DMS 273 treated with DMSO at 0.1 percent for 48 hours (cell line): ENCODE measurements around the gene AMER2.
"Not testable (repeated sequence)": the region's sequence is repeated elsewhere in the genome, so short reads cannot be mapped to it uniquely, and the experiment has no call there.

ENCODE experiments used
- DNase-seq: peaks from one replicate; lab custom pipeline; 2025; lab: John Stamatoyannopoulos, UW

AMER2 gene

DNA sequence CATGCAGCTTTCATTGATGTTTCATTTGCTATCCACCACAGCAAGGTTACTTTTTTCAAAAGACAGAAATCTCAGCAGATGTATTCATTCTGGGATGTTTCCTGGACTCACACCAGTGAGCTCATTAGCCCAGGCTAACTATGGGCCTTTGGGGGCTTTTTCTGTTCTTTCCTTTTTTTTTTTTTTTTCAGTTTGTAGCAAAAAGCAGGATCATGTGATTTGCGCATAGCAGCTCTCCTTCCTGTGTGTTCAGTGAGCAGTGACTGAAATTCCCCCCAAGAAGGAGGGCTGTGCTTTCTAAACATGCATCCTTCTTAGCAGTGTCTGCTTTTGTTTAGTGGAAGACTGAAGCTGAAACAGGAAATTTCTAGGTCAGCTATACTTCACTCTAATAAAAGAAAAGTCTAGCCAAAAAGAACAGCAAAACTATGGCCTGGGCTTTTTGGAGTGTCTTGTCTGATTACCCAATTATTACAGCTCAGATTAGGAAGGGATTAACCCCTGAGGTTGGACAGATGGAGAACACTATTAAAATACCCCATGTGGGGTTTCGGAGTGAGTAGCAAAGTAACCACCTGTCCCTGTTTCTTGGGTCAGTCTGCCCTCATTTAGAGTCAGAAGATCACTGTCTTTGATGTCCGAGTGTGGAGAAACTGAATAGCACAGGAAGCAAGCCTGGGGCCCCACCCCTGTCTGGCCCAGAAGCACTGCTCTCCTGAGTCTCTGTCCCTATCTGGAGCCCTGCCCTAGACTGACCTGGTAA lies 8.9 kb upstream of the AMER2 start:
- DNase-seq: peak; percentile 43

DNA sequence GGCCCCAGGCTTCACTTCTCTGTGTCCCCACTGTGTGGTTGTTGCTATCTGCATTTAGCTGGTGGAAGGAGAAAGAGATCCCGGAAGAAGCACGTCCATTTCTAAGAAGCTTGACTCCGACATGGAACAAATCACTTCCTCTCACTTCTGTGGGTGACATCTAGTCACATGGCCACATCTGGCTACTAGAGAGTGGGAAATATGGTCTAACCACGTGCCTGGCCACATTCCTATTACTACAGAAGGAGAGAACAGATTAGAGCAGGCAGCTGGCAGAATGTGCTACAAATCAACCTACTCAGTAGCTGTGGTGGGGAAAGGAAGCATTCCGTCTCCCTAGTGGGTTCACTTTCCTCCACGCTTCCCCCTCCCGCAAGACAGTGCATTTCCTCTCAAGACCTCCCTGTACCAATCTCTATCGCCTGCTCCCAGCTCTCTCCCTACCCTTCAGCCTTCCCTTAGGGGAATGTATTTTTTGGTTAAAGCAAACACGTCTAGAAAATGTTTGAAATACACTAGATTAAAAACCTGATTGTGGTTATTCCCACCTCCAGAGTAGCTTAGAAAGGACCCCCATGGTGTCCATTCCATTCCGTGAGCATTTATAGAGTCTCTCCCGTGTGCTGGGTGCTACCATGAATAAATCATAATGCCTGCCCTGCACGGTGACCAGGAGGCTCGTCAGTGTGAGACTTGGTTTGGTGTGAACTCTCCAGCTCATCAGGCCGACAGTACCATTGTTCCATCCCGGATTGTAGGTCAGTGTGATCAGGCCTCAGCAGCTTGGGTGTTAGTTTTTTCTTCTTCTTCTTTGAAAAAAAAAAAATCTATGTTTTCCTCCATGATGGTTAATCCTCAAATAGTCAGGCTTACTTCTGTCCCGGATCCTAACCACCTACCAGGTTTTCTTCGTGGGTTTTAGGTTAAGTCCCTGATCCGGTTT lies 8.0 kb upstream of the AMER2 start:
- no peak for DNase-seq

DNA sequence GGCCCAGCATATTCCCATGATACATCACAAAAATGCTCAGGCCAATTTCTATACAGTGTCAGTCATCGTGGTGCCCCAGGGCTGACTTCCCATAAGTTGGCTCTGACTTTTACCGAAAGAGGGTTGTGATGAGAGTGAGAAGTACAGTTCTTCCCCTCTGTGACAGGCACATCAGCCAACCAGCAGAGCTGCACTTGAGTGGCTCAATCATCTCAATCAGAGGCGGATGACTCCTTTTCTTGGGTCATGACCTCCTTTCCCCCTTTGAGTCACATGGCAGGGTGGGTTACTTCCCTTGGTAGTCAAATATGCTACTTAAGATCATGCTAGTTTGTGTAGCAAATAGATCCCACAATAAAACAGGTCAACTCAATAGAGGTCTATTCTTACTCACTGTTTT lies 6.9 kb upstream of the AMER2 start:
- no peak for DNase-seq

DNA sequence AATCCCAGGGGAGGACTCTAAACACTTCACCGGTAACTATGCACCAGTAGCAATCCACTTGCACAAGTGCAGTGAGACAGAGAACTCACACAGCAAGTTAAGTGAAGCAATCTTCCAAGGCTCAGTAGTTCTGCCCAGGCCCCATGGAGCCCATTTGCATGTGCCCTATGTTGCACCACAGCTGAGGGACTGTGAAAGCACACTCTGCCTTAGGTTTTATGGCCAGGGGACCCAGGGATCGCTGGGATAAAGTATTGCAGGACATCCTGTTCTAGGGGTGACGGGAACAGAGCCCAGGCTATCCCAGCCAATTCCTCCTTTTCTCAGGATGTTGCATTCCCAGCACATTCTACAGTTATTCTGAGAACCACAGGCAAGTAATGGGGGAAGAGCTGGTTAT lies 6.0 kb upstream of the AMER2 start:
- DNase-seq: no peak

DNA sequence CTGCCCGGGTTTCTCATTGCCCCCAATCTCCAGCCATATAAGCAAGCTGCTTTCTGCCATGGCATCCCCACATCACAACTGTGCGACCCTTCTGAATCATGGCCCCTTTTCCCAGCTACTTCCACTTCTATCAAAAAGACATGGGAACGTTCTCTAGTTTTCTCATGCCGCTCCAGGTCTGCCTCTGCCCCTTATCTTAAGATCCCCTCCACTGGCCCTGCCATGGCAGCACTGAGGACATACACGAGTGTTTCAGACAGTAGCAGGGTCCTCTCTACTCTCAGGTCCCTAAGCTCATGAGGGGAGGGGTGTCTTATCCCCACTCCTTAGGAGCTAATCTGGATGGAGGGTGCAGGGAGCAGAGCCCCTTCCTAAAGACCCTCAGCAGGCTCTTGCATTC lies 5.5 kb upstream of the AMER2 start:
- DNase-seq: no peak

DNA sequence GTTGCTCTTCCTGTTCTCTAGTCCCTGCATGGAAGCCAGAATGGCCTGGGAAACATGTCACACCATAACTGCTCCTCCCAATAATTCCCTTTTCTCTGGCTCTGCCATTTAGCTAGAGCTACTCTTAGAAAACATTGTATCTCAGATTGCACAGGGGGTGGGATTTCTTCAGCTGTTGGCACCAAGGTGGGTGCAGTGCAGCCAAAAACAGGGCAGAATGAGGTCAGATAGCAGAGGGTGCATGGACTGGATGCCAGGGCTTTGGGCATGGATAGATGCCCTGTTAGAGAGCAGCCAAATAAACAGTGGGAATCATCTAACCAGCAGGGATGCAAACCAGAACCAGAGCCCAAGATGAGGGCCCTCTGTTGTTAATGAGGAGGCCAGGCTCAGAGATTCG lies 4.9 kb upstream of the AMER2 start:
- DNase-seq: no peak

DNA sequence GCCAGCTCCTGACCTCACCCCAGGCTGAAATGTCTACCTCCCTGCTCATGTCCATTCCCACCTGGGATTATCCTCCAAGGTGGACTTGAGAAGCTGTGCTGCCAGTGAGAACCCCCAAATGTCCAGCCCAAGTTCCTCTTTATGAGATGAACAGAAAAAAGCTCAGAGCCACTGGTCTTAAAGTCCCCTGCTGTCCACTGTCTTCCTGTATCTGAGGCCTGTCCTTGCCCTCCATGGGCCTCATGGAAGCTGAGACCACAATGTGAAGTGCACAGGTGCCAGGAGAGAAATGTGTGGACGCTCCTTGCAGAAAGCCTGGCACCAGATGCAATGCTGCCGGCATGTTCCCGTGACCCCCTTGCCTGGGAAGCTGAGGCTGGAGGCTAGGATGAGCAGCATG lies 3.3 kb upstream of the AMER2 start:
- DNase-seq: no peak

DNA sequence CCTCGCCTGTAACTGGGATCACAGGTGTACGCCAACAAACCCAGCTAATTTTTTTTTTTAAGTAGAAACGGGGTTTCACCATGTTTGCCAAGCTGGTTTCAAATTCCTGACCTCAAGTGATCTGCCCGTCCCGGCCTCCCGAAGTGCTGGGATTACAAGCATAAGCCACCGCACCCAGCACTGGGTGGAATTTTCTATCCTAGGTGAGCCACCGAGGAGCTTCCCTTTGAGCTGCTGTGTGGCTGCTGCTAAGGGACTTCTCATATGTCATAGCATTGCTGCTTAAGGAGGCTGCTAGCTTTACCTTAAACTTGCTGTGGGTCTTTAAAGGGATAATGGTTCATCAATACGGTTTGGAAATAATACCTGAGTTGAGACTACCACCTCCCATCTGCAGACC lies 2.9 kb upstream of the AMER2 start:
- no peak for DNase-seq

DNA sequence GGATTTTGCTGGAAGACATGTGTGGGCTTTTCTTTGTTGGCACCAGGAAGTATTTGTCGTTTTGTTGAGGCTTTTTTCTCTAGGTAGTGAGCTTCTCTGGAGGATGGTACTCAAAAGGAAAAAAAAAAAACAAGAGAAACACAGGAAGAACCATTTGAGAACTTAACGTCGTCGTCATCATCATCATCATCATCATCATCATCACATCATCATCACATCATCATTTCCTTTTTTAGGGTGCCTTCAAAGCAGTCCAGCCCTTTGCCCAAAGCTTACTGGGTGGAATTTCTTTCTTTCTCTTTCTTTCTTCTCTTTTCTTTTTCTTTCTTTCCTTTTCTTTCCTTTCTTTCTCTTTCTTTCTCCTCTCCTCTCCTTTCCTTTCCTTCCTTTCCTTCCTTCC lies 2.2 kb upstream of the AMER2 start:
- DNase-seq: no peak

DNA sequence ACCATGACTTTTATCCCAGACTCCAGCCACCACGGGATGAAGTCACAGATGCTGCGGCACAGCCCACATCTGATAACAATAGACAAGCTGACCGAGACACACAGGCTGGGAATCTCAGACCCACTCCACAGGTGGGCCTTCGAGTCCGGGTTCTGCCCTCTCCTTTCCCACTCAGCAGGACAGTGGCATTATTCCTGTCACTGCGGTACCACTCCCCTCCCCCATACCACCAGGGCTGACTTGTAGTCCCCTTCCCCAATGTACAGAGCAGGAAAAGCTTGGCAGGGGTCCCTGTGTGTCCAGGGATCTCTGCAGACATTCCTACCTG lies 179 bp upstream of the AMER2 start:
- DNase-seq: no peak

DNA sequence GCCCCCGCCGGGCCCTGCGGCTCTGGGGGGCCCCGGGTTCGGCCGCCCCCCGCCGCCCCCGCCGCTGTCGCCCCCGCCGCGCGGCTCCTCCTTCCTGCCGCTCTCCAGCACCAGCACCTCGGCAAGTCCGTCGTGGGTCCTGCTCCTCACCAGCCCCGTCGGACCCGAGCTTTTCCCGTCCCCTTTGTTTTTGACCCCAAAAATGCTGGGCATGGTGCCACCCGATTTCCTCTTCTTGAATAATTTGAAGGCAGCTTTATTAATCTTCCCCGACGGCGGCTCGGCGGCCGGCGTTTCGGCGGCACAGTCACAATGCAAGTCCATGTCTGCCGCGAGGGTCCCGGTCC lies 945 bp downstream of the AMER2 start:
- DNase-seq: no peak

DNA sequence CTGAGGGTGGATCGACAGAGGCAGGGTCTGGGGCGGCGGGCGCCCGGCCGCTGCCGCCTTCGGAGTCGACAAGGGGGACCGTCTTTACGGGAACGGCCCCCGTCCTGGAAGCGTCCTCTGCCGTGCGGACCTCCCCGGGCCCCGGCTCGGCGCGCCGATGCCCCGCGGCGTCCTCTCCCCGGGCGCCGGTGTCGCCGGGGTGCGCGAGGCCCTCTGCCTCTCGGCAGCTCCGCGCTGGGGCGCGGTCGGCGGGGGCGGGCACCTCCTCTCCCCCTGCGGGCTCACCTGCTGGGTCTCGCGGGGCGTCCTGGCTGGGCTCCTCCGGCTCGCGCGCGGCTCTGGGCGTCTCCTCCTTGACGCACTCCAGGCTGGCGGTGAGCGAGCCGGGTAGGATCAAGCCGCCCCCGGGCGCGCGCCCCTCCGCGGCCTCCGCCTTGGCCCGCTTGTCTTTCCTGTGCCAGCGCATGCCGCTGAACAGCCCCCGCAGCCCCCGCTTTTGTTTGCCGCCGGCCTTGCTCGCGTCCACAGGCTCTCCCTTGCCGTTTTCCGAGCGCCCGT lies 1.5 kb downstream of the AMER2 start:
- DNase-seq: no peak

DNA sequence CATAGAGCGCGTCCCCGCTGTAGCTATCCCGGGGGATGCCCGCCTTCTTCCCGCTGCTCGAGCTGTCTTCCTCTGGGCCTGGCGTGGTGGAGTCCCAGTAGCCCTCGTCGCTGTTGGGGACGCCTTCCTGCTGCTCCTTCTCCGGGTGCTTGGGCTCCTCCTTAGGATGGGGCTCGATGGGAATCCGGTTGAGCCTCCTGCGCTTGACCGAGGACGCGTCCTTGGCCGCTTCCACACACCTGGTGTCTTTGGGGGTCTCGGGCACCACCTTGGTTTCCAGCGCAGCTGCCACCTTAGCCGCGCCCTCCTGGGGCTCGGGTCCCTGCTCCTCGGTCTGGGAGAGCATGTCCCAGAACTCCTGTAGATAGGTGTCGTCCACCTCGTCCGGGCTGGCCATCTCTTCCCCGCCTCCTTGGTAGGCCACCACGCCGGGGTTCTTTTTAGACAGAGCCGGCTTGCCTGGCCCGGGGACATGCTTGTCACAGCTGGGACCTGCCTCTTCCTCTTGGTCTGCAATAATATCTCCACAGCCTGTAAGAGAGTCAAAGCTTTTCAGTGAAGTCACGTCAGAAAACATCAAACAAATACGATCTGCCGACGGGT lies 2.0 kb downstream of the AMER2 start:
- DNase-seq: no peak

DNA sequence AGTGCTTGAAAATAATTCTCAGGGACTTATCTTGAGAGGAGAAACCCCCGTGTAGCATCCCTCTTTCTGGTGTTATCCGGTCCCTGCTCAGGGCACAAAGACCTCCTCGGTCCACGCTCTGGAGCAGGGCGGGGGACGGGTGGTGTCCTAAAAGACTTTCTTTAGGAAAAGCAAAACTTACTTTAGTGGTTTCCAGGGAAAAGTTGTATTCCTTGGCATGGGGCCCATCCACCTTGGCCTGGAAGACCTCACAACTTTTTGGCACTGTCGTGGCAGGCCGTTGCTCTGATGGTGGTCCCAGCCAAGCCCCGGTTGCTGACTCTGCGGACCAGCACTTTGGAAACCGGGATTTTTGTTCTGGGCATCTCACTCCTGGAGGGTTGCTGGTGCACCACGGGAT lies 2.7 kb downstream of the AMER2 start:
- no peak for DNase-seq

DNA sequence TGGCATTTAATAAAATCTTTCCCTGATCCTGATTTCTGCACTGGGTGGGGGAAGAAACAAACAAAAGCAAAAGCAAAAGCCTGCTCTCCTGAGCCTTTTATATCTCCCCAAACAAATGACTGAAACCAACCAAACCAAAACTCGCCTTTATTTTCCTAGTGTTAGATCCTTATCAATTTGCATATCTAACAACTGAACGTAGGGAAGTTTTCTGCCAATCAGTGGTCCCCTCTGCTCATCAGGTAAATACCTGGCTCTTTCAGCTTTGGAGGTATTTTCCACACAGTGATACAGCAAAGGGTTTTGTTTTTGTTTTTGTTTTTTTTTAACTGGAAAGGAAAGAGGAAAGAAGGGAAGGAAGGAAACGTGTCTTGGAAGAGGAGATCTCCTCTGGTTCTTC lies 3.3 kb downstream of the AMER2 start:
- DNase-seq: no peak

DNA sequence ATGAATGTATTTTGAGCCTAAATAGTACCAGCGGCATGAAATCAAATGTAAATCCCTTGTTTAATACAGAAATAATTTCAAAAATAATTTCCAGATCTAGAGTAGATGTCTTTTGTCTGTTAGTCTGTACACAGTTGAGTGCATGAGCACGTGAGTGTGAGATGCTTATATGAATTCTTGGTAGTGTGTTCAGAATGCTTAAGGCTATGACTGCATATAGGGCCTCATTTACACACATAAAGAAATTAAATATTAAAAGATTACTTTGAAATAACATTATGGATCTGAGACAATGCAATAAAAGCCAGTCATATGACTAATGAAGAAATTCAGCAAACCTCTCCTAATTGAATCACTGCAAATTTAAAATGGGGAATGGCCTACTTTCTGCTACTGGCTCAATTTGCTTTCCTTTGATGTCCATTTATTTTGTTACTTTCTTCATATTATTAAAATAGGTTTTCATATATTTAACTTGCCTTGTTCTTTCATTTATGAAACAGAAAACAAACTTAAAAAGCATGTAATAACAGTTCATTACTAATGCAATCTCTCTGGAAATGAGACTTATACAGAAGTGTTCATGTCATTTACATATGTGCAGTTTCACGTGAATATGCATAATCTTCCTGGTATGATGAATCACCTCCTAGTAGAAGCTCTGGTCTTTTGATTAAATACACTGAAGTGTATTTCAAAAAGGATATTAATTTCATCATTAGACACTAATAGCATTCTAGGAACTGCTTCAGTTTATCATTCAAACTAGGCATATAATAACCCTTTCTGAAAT lies 4.5 kb downstream of the AMER2 start:
- no peak for DNase-seq

DNA sequence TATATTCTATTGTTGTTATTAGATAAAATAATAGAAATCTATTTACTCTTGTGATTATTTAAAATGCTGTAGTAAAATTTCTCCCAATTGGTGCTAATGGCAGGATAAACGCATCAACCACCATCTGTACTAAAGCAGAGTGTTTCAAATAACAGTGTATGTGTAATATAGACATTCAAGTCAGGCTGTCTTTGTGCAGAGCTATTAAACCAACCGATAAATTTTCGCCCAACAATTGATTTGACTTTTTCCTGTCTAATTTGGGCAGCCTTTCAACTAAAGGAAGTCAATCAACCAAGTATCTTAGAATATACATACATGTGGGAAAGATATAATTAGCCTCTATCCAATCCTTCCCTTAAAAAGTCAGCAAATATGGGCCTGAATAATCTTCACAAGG lies 5.8 kb downstream of the AMER2 start:
- no peak for DNase-seq

DNA sequence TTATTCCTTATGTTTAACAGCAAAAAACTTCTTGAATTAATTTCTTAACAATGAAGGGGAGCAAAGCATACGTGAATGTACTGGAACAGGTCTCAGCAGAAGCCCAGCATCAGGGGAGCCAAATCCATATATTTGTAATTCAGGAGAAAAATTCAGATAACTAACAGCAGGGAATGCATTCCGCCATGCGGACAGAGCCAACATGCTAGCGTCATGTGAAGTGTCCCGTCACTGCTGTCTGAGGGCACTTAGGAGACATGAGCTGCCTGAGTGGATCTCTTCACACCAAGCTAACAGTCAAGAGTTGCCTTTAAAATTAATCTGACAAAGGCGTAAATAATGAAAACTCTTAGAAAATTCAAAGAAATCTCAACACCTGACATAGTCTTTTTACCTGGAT lies 6.4 kb downstream of the AMER2 start:
- DNase-seq: no peak

DNA sequence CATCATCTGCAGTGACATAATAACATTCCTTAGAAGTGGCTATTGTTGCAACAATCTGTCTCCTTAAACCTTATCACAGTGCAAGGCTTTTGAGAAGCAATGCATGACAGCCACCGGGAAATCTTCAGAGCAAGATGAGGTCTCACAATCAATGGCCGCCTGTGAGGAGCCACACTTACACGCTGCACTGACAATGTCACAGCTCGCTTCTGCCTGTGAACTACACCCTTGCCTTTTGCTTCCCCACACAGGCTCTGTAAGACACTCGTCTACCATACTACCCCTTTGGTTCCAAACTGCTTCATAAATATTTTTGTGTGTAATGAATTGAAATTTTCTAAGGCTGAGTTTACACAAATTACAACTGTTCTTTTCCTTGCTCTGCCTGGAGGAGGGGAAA lies 6.9 kb downstream of the AMER2 start:
- not testable (repeated sequence) for DNase-seq

DNA sequence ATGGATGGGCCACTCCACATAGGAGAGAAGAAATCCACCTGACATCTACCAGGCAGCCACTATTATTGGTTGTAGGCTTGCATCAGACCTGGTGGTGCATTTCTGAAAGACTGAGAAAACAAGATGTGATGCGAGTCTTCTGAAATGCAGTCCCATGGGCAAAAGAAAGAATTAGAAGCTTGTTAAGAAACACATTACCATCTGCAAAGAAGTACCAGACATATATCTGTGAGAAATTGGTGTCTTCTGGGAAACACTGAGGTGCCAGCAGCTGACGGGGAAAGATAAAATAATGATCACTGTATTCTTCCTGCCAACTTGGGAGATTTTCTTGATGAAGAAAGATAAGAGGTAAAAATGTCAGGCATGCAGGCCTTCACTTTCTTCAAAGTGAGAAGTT lies 14.4 kb downstream of the AMER2 start:
- DNase-seq: no peak

DNA sequence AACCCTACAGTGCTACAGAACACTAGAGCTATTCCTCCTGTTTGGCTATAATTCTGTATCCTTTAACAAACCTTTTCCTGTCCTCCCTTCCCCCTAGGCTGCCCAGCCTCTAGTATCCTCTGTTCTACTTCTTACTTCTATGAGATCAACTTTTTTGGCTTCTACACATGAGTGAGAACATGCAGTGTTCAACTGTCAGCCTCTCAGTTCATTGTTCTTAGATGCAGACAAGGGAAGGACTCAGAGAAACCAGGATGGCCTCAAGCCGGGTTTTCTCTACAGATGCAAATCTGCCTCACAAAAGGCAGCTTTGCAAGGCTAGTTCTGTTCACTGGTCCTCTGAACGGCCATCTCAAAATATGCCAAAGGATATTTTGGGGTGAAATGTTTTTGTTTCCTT lies 18.4 kb downstream of the AMER2 start:
- no peak for DNase-seq

DNA sequence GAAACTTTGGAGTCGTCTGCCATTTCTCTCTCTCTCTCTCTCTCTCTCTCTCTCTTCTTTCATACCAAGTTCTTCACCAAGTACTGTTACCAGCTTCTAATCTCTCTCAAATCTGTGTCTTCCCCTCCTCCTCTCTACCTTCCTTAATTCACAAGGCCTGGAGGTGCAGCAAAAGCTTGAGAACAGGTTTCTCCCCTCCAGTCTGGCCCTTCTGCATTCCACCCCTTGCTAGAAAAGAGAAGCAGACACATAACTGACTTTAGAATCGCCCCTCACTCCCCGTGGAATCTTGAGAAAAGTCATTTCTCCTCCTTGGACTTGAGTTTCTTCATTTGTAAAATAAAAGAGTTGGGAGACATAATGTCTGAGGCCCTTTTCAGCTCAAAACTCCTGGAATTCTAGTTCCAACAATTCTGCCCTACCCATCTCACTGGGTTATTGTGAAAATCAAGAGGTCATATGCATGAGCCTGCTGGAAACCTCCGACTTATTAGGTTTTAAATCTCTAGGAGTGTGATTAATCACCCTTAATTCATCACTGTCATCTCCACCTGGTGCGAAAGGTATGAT lies 20.4 kb downstream of the AMER2 start:
- DNase-seq: no peak
